GM11168 (cell line): Measurements from ENCODE around the gene CALN1.

Experiments used
- in situ Hi-C: fragments of 300-500 bp; cut with MboI; formaldehyde crosslinking; loops from one replicate; pipeline ENCODE4 v1.12.0; 2022; ENCODE audit warnings: low sequenced_read_pairs; ENCODE audit not compliant: unreplicated experiment

CALN1 gene

GRCh38 chr7:72278550-72278949 lies 133.6 kb downstream of the CALN1 start:
- in situ Hi-C loops = no loop called here

DNA sequence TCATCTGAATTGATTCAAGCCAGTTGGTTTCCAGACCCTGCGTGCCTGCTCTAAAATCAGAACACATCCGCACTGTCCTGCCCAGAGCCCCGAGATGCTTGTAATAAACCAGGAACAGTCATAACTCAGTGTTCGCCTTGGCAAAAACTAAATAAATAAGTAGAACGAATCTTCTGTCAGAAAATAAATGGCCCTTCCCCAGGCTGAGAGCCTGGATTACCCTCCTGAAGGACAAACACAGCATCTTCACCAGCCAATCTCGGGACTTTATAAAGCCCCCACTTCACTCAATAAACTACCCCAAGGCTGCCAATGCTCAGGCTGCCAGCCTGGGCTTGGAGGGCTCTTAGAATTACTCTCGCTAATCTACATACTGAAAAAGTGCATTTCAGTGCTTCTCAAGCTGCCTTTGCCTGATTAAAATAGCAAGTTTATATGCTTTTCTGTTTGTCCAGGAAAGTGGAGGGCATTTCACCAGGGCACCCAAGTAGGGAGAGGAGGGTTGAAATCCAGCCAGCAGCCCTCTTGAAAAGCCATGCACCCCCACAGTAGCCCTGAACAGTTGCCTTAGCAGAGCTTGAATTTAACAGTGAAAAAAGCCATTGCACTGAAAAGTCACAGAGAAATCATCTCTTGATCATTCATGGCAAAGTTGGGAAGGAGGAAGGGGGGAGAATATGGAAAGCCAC lies 136.6 kb downstream of the CALN1 start:
- in situ Hi-C loops = no loop called here

- in situ Hi-C loops = no loop called here
Measured at GRCh38 chr7:72272479-72272878, 139.7 kb downstream of the CALN1 start.

DNA sequence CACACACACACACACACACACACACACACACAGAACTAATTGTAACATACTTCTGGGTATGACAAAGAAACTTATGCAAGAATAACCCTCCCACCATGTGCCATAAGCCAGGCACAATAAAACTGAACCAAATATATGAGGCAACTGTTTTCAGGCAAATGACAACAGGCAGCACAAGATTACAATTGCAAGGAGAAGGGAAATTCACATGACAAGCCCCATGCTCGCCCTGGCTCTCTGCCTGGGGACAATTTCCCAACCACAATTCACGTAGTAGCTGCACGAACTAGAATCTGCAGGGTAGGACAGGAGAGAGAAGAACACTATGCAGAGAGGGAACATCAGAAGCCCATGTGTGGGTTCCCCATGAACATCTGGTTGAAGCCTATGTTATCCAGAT lies 143.3 kb downstream of the CALN1 start:
- in situ Hi-C loops = no loop called here

- in situ Hi-C loops = no loop called here
Measured at GRCh38 chr7:72268090-72268489, 144.0 kb downstream of the CALN1 start.

DNA sequence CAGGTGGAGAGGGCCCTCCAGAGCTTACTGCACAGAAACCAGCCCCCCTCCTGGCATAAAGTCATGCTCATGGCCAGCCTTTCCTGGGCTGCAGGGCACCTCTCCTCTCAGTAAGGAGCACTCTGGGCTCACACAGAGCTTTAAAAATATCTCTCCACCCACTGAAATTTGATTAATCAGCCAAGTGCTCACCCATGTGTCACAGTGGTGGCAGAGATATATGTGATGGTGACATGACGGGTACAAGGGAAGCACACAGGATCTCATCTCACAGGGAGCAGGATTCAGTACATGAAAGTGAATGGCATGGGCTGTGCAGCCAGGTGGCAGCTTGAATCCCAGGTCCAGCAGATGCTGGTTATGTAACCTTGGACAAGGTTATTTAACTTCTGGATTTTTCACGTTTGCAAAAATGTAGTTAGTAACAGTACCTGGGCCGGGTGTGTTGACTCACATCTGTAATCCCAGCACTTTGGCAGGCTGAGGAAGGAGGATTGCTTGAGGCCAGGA lies 144.8 kb downstream of the CALN1 start:
- in situ Hi-C loops = no loop called here

DNA sequence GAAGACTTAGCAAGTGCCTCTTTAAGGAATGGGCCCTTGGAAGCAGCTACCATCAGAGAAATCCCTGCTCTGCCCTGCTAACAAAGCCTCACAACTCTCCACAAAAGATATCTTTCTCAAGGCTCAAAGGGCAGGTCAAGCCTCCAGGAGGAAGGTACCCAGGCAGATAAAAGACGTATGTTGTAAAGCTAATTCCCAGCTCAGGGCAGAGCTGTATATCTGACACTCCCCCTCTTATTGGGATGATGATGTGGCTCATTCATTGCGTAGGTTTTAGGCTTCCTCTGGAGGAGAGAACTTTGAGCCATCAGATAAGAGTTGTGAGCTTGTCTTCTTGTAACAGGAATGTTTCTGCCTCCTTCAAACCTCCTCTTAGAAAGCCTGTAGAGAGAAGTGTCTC lies 145.4 kb downstream of the CALN1 start:
- in situ Hi-C loops = no loop called here

GRCh38 chr7:72265071-72265904 lies 146.8 kb downstream of the CALN1 start:
- in situ Hi-C loops = no loop called here

GRCh38 chr7:72260406-72260805 lies 151.7 kb downstream of the CALN1 start:
- in situ Hi-C loops = no loop called here

DNA sequence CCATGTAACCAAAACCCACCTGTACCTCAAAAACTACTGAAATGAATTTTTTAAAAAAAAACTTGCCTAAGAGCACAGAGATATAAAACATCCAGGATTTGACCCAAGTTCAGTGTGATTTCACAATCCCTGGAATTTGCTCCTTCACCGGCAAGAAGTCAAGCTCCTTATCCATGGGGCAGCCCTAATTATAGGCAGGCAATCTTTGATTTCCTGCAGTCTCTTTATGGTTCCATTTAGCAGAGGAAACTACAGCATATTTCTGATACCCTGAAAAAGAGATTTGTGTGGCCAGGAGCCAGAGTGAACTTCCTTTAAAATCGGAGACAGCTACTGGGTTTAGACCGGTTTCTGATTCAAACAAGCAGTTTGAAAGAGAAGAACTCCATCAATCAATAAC lies 154.1 kb downstream of the CALN1 start:
- in situ Hi-C loops = no loop called here

DNA sequence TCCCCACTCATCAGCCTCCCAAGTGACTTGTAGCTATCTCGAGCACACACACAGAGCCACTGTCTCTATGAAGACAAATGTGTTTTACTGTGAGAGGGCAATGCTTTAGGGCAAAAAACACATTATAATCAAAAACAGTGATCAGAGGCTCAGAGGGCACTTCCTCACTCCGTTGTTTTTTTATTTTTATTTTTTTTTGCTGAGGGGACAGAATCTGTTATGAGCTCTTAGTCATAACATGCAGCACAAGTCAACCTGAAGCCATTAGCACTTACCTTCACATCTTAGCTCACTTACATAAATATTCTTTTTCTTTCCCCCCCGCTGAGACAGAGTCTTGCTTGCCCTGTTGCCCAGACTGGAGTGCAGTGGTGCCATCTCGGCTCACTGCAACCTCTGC lies 157.7 kb downstream of the CALN1 start:
- in situ Hi-C loops = no loop called here

DNA sequence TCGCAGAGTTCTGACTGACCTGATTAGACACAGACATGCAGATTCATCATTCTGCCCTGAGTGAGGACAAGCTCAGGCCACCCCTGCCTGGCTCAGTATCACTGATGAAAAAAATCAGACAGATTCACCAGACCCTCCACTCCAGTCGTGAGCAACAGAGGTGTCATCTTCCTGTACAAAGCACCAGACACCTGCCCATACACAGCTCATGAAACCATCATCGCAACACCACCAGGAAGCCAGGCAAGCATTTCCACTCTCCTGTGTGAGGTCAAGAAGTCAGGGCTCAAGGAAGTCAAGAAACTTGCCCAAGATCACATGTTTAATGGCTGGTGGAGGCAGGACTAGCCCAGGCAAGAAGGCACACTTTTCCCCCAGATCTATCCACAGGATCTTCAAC lies 163.0 kb downstream of the CALN1 start:
- in situ Hi-C loops = no loop called here

DNA sequence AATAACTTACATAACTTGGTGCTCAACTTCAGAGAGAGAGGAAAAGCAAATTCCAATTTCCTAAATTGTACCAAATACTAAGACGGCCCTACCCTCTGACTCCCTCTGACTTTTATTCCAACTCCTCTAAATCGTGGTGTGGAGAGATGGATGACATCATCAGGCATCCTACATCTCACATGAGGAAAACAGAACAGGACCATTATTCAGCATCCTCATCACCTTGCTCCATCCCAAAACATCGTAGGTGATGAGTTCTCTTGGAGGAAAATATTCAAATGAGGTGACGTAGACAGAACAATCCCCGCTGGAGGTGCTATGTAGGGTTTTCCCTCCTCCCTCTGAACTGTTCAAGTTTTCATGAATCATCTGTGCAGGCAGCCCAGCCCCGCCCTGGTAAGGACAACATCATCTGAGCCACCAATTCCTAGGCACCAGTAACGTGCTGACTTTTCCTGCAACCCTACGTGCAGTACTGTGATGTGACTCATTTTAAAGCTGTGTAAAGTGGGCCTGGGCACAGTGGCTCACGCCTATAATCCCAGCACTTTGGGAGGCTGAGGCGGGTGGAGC lies 167.2 kb downstream of the CALN1 start:
- in situ Hi-C loops = no loop called here

DNA sequence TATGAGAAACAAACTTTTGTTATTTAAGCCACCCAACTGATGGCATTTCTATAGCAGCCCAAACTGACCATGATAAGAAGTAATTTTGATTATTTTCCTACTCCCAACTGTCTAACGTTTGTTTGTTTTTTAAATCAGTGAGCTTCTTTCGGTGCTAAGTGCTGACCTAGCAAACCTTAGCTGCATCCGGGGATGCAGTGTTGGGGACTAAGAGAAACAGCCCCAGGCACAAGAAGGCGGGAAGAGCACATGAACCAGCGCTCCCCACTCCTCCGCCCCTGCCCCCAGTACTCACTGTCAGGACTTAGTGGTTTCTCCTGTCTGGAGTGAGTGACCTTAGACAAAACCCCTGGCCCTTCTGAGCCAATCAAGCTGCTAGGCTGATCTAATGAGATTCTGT lies 168.8 kb downstream of the CALN1 start:
- in situ Hi-C loops = no loop called here

DNA sequence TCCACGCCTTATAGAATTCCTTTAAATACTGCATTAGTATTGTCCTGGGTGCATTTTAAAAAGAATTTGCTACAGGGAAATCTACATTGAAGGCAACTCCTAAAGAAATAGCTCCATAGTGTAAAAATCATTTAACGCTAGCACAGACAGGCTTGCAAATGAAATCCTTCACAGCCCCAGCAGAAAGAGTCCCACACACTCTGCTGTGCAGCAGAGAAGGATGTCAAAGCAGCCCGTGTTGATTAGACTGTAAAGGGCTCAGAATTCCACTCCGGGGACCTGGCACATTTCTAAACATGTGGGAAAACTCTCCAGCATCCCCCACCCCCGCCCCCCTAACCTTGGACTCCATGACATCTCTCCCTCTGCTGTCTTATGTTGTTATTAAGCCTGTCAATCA lies 176.8 kb downstream of the CALN1 start:
- in situ Hi-C loops = no loop called here

DNA sequence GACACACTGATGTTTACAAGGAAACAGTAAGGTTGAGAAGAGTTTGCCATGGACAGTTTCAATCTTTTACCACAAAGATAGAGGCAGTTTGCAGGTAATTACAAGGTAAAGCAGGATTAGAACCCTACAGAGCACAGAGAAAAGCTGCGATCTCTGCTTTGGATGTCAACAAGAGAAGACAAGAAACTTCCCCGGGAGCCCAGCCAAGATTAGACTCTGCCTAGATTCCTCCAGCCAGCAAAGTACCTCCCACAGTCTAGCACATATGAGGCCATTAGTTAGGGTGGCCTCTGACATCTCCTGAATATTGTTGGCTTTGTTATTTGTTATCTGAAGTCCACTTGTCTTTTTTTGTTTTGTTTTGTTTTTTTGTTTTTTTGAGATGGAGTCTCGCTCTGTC lies 178.1 kb downstream of the CALN1 start:
- in situ Hi-C loops = no loop called here

GRCh38 chr7:72230281-72230680 lies 181.9 kb downstream of the CALN1 start:
- in situ Hi-C loops = no loop called here

DNA sequence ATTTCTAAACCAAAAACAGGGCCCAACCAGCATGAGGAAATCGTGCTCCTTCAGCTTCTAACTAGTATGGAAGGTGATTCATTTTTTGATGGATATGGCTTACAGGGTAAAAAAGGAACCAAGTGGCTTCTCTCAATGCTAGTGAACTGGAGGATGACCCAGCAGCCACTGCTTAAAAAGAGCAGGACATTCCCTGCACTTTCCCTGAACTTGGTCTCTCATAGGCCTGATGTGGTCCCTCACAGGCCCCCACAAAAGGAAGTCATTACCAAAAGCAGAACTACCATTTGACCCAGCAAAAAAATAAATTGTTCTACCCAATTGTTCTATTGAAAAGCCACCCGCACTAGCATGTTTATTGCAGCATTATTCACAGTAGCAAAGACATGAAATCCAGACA lies 188.8 kb downstream of the CALN1 start:
- in situ Hi-C loops = no loop called here

DNA sequence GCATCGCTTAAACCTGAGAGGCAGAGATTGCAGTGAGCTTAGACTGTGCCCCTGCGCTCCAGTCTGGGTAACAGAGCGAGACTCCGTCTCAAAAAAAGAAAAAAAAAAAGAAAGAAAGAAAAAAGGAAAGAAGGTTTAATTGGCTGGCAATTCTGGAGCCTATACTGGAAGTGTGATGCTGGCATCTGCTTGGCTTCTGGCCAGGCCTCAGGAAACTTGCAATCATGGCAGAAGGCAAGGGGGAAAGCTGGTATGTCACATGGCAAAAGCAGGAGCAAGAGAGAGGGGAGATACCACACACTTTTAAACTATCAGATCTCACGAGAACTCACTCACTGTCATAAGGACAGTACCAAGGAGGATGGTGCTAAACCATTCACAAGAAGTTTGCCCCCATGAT lies 190.0 kb downstream of the CALN1 start:
- in situ Hi-C loops = no loop called here

- in situ Hi-C loops = no loop called here
Measured at GRCh38 chr7:72219500-72219899, 192.6 kb downstream of the CALN1 start.

- in situ Hi-C loops = no loop called here
Measured at GRCh38 chr7:72217151-72217550, 195.0 kb downstream of the CALN1 start.
